ENCODE data around the gene PKLR. TPM values are rescaled to one million over a fixed set of nuclear protein-coding genes. Genes with fewer than 3 reads are reported as not detected.

PKLR gene
- total RNA-seq, 1 donor from 2014 or later = not detected

DNA sequence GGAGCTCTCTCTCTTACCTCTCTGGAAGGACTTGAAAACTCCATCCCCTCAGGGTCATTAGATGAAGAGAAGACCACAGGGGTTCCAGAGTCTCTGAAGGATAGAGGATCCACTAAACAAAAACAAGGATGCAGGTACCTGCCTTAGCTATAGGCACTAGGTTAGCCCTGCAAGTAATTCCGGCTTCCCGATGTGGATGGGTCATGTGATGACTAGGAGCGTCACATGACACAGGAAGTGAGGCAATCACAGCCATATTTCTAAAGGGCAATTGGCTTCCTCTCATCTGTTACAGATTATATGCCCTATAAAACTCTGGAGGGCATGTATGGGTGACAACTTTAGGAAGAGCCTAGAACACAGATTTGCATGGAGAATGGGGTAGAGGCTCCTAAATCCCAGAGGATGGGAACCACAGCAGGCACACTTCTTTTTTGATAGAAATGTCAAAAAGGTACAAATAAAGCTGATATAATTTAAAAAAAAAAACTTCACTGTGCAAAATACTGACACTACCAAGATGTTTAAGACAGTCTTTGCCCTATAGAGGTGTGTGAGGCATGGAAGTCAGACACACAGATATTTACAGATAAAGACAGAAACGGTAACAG is 60.1 kb downstream of the PKLR start:
- TF ChIP-seq, protein P1, sequence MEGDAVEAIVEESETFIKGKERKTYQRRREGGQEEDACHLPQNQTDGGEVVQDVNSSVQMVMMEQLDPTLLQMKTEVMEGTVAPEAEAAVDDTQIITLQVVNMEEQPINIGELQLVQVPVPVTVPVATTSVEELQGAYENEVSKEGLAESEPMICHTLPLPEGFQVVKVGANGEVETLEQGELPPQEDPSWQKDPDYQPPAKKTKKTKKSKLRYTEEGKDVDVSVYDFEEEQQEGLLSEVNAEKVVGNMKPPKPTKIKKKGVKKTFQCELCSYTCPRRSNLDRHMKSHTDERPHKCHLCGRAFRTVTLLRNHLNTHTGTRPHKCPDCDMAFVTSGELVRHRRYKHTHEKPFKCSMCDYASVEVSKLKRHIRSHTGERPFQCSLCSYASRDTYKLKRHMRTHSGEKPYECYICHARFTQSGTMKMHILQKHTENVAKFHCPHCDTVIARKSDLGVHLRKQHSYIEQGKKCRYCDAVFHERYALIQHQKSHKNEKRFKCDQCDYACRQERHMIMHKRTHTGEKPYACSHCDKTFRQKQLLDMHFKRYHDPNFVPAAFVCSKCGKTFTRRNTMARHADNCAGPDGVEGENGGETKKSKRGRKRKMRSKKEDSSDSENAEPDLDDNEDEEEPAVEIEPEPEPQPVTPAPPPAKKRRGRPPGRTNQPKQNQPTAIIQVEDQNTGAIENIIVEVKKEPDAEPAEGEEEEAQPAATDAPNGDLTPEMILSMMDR (IDR thresholded peaks at IDR 0.05; ENCODE audit: partially characterized antibody, unreplicated experiment) = no peak
- H3K36me3 Mint-ChIP-seq (ENCODE audit: unreplicated experiment) = peaks cover 3% of the 10 kb centered on the region
- H3K4me3 Mint-ChIP-seq (ENCODE audit: unreplicated experiment) = peak overlapping the region; percentile 86
- H3K9me3 Mint-ChIP-seq (ENCODE audit: unreplicated experiment) = peaks cover 11% of the 10 kb centered on the region
- H3K27ac Mint-ChIP-seq (ENCODE audit: unreplicated experiment) = peak overlapping the region; percentile 81
- H3K27me3 Mint-ChIP-seq (ENCODE audit: unreplicated experiment) = peaks cover 11% of the 10 kb centered on the region
- peaks cover 14% of the 10 kb centered on the region for H3K4me1 Mint-ChIP-seq (ENCODE audit: low read depth, unreplicated experiment)
- peak; percentile 59 for DNase-seq

Small RNA genes within 50 kb of the gene (microRNA-seq; reads per million reads assigned to microRNA genes)
- gene MIR555 (ENCODE audit: unreplicated experiment) = not detected

Other genes with a start within 250 kb of the PKLR start
- gene EFNA4, start 237.7 kb downstream of the PKLR start, total RNA-seq (ENCODE audit: unreplicated experiment) = 2.9 TPM
- gene EFNA3, start 222.6 kb downstream of the PKLR start, total RNA-seq (ENCODE audit: unreplicated experiment) = 14.6 TPM
- gene EFNA1, start 173.6 kb downstream of the PKLR start, total RNA-seq (ENCODE audit: unreplicated experiment) = 1.7 TPM
- 8.6 TPM for gene SLC50A1, start 165.6 kb downstream of the PKLR start, total RNA-seq (ENCODE audit: unreplicated experiment)
- gene DPM3, start 160.9 kb downstream of the PKLR start, total RNA-seq (ENCODE audit: unreplicated experiment) = 27.7 TPM
- gene KRTCAP2, start 128.1 kb downstream of the PKLR start, total RNA-seq (ENCODE audit: unreplicated experiment) = 108 TPM
- 30.4 TPM for gene TRIM46, start 127.6 kb downstream of the PKLR start, total RNA-seq (ENCODE audit: unreplicated experiment)
- 377 TPM for gene THBS3, start 93.5 kb downstream of the PKLR start, total RNA-seq (ENCODE audit: unreplicated experiment)
- gene MTX1, start 92.7 kb downstream of the PKLR start, total RNA-seq (ENCODE audit: unreplicated experiment) = 26.1 TPM
- gene ENTREP3, start 46.0 kb downstream of the PKLR start, total RNA-seq (ENCODE audit: unreplicated experiment) = 51.2 TPM
- 65.8 TPM for gene SCAMP3, start 39.1 kb downstream of the PKLR start, total RNA-seq (ENCODE audit: unreplicated experiment)
- 74.8 TPM for gene CLK2, start 27.9 kb downstream of the PKLR start, total RNA-seq (ENCODE audit: unreplicated experiment)
- gene HCN3, start 24.0 kb downstream of the PKLR start, total RNA-seq (ENCODE audit: unreplicated experiment) = 30.5 TPM
- gene FDPS, start 7.4 kb upstream of the PKLR start, total RNA-seq (ENCODE audit: unreplicated experiment) = 265 TPM
- gene RUSC1, start 19.5 kb upstream of the PKLR start, total RNA-seq (ENCODE audit: unreplicated experiment) = 305 TPM